Mesothelial cell of epicardium (in vitro differentiated cells): ENCODE data around the gene SPATA31A3. TPM values are rescaled to one million over a fixed set of nuclear protein-coding genes. Genes with fewer than 3 reads are reported as not detected.
"Not testable (repeated sequence)": the region's sequence is repeated elsewhere in the genome, so short reads cannot be mapped to it uniquely, and the experiment has no call there.

Source experiments
- DNase-seq, 2 experiments: peaks; one replicate each; pipeline ENCODE4 v3.0.0; 2021; ENCODE audit warnings: low spot score in 2 of 2; ENCODE audit not compliant: unreplicated experiment in 2 of 2
- H3K27ac Mint-ChIP-seq: 2 replicates; pipeline ENCODE4 v1.8.0; 2021; ENCODE audit warnings: mixed read lengths
- H3K27me3 Mint-ChIP-seq: 2 replicates; pipeline ENCODE4 v1.8.0; 2021; ENCODE audit warnings: low read depth, mixed read lengths
- H3K36me3 Mint-ChIP-seq: 2 replicates; pipeline ENCODE4 v1.8.0; 2021; ENCODE audit warnings: mixed read lengths
- H3K4me1 Mint-ChIP-seq: 2 replicates; pipeline ENCODE4 v1.8.0; 2021; ENCODE audit warnings: mixed read lengths
- H3K4me3 Mint-ChIP-seq: 2 replicates; pipeline ENCODE4 v1.8.0; 2021; ENCODE audit warnings: mild to moderate bottlenecking, moderate library complexity, mixed read lengths
- H3K9me3 Mint-ChIP-seq: 2 replicates; pipeline ENCODE4 v1.8.0; 2021; ENCODE audit warnings: mixed read lengths
- total RNA-seq: library from RNA; stranded (reverse); gene quantifications from 3 replicates; pipeline ENCODE4 v1.2.1, GENCODE V29; 2021

The SPATA31A3 gene
- not detected in 3 replicates for total RNA-seq

GRCh38 chr9:66992450-66992849, at the start of gene SPATA31A3:
TSS of gene SPATA31A3 (minus strand) at chr9:66992550. CDS start at chr9:66992521, 29 bp downstream.
- not testable (repeated sequence) for H3K4me3 Mint-ChIP-seq, DNase-seq, H3K27ac Mint-ChIP-seq, H3K36me3 Mint-ChIP-seq, H3K27me3 Mint-ChIP-seq, H3K4me1 Mint-ChIP-seq, H3K9me3 Mint-ChIP-seq

- H3K4me1 Mint-ChIP-seq, H3K36me3 Mint-ChIP-seq, H3K4me3 Mint-ChIP-seq, H3K27ac Mint-ChIP-seq, DNase-seq, H3K9me3 Mint-ChIP-seq, H3K27me3 Mint-ChIP-seq: not testable (repeated sequence)
Observed at GRCh38 chr9:66952576-66952975, 39.8 kb downstream of the SPATA31A3 start.

GRCh38 chr9:66942400-66943155, 49.8 kb downstream of the SPATA31A3 start:
- not testable (repeated sequence) for DNase-seq, H3K27me3 Mint-ChIP-seq, H3K4me3 Mint-ChIP-seq

GRCh38 chr9:66939878-66940830, 52.2 kb downstream of the SPATA31A3 start:
- H3K27me3 Mint-ChIP-seq, H3K27ac Mint-ChIP-seq, H3K36me3 Mint-ChIP-seq, H3K4me3 Mint-ChIP-seq, H3K9me3 Mint-ChIP-seq, DNase-seq, H3K4me1 Mint-ChIP-seq: not testable (repeated sequence)

More at GRCh38 chr9:66942400-66943155, 49.8 kb downstream of the SPATA31A3 start:
- H3K4me1 Mint-ChIP-seq, H3K27ac Mint-ChIP-seq, H3K9me3 Mint-ChIP-seq, H3K36me3 Mint-ChIP-seq: not testable (repeated sequence)

- H3K27ac Mint-ChIP-seq, H3K4me3 Mint-ChIP-seq, H3K27me3 Mint-ChIP-seq, H3K9me3 Mint-ChIP-seq, DNase-seq, H3K36me3 Mint-ChIP-seq, H3K4me1 Mint-ChIP-seq: not testable (repeated sequence)
Observed at GRCh38 chr9:66938322-66938721, 54.0 kb downstream of the SPATA31A3 start.

- not testable (repeated sequence) for H3K4me3 Mint-ChIP-seq, H3K27me3 Mint-ChIP-seq, H3K27ac Mint-ChIP-seq, H3K4me1 Mint-ChIP-seq, H3K9me3 Mint-ChIP-seq, DNase-seq, H3K36me3 Mint-ChIP-seq
Observed at GRCh38 chr9:66937662-66938061, 54.7 kb downstream of the SPATA31A3 start.

Other genes starting within 250 kb of the SPATA31A3 start
- 6.0 to 7.0 TPM (median 6.4 TPM) in 3 replicates for gene ZNF658, start 91.8 kb downstream of the SPATA31A3 start, total RNA-seq